Stimulated activated naive CD4-positive, alpha-beta T cell treated with Interleukin-2 at 50 U/mL for 16 hours (primary cell): Measurements from ENCODE around the gene SLC30A7.
A peak's percentile ranks its signal among the peaks of the same experiment; 100 is the strongest.
"Not testable (repeated sequence)": the region's sequence is repeated elsewhere in the genome, so short reads cannot be mapped to it uniquely, and the experiment has no call there.

Source experiments
- DNase-seq: peaks from one replicate; lab custom pipeline; 2025; lab: John Stamatoyannopoulos, UW

The SLC30A7 gene

GRCh38 chr1:100895540-100896480, at the start of gene SLC30A7:
Gene SLC30A7 (plus strand): TSS chr1:100896090. CDS start chr1:100896263, 173 bp downstream.
- peak; percentile 94 for DNase-seq

GRCh38 chr1:100847361-100848082, 48.4 kb upstream of the SLC30A7 start:
- DNase-seq: no peak

GRCh38 chr1:100851726-100852125, 44.2 kb upstream of the SLC30A7 start:
- no peak for DNase-seq

- no peak for DNase-seq
Observed at GRCh38 chr1:100852976-100853375, 42.9 kb upstream of the SLC30A7 start.

GRCh38 chr1:100855116-100855515, 40.8 kb upstream of the SLC30A7 start:
- not testable (repeated sequence) for DNase-seq

- DNase-seq: no peak
Observed at GRCh38 chr1:100860397-100860991, 35.4 kb upstream of the SLC30A7 start.

- DNase-seq: no peak
Observed at GRCh38 chr1:100861379-100861778, 34.5 kb upstream of the SLC30A7 start.

- DNase-seq: no peak
Observed at GRCh38 chr1:100862591-100862990, 33.3 kb upstream of the SLC30A7 start.

- DNase-seq: no peak
Observed at GRCh38 chr1:100866041-100866900, 29.6 kb upstream of the SLC30A7 start.

- DNase-seq: no peak
Observed at GRCh38 chr1:100866901-100867206, 29.0 kb upstream of the SLC30A7 start.

GRCh38 chr1:100868364-100868995, 27.4 kb upstream of the SLC30A7 start:
- no peak for DNase-seq

GRCh38 chr1:100869996-100870395, 25.9 kb upstream of the SLC30A7 start:
- no peak for DNase-seq

GRCh38 chr1:100874433-100874832, 21.5 kb upstream of the SLC30A7 start:
- DNase-seq: no peak

GRCh38 chr1:100875228-100875627, 20.7 kb upstream of the SLC30A7 start:
- no peak for DNase-seq

GRCh38 chr1:100876291-100876690, 19.6 kb upstream of the SLC30A7 start:
- DNase-seq: no peak

GRCh38 chr1:100879422-100879821, 16.5 kb upstream of the SLC30A7 start:
- no peak for DNase-seq

GRCh38 chr1:100881687-100882086, 14.2 kb upstream of the SLC30A7 start:
- DNase-seq: no peak

- no peak for DNase-seq
Observed at GRCh38 chr1:100882698-100883097, 13.2 kb upstream of the SLC30A7 start.

- no peak for DNase-seq
Observed at GRCh38 chr1:100883963-100884362, 11.9 kb upstream of the SLC30A7 start.

- not testable (repeated sequence) for DNase-seq
Observed at GRCh38 chr1:100889007-100889406, 6.9 kb upstream of the SLC30A7 start.

- not testable (repeated sequence) for DNase-seq
Observed at GRCh38 chr1:100889869-100890482, 5.9 kb upstream of the SLC30A7 start.
